Measurements from ENCODE around the gene EN1.

- no peak for TF ChIP-seq POLR2A (IDR thresholded peaks at IDR 0.05; ENCODE audit: low read depth, low read length)
- TF ChIP-seq POLR2AphosphoS5 (IDR thresholded peaks at IDR 0.05; ENCODE audit: low read depth, low read length) = no peak
Measured at GRCh38 chr2:118893100-118893499, 45.7 kb upstream of the EN1 start.
